LNCaP clone FGC (cell line): ENCODE measurements around the gene PTPN2.
A peak's percentile ranks its signal among the peaks of the same experiment; 100 is the strongest.
"Not testable (repeated sequence)": the region's sequence is repeated elsewhere in the genome, so short reads cannot be mapped to it uniquely, and the experiment has no call there.

Experiments
- DNase-seq: peaks from one replicate; pipeline ENCODE4 v3.0.0-alpha.2; 2011; ENCODE audit warnings: low read depth
- H3K4me3 ChIP-seq: 2 replicates; pipeline ENCODE4 v1.5.1; 2011; ENCODE audit warnings: mild to moderate bottlenecking, low read depth, low read length, control low read depth
- CTCF ChIP-seq: IDR thresholded peaks from 2 replicates; pipeline ENCODE4 v1.5.1; 2012; ENCODE audit warnings: mild to moderate bottlenecking; ENCODE audit not compliant: control insufficient read depth, insufficient read depth; ENCODE audit errors: extremely low read depth

Gene PTPN2

DNA sequence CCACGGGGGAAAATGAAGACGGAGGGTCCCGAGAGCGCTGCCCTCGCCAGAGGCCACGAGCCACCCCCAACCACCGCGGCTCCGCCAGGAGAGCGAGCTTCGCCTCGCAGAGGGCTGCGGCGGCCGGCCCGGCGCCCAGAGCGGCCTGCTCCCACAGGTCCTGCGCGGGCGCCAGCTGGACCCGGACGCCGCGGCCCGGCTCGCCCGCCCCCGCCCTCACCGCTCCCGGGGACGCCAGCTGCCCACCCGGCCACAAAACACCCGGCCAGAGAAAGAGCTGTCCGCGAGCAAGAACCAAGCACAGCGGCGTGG, 709 bp downstream of the PTPN2 start:
- DNase-seq, result no peak
- TF ChIP-seq CTCF, result no peak
- peak overlapping the region; percentile 85 for H3K4me3 ChIP-seq

DNA sequence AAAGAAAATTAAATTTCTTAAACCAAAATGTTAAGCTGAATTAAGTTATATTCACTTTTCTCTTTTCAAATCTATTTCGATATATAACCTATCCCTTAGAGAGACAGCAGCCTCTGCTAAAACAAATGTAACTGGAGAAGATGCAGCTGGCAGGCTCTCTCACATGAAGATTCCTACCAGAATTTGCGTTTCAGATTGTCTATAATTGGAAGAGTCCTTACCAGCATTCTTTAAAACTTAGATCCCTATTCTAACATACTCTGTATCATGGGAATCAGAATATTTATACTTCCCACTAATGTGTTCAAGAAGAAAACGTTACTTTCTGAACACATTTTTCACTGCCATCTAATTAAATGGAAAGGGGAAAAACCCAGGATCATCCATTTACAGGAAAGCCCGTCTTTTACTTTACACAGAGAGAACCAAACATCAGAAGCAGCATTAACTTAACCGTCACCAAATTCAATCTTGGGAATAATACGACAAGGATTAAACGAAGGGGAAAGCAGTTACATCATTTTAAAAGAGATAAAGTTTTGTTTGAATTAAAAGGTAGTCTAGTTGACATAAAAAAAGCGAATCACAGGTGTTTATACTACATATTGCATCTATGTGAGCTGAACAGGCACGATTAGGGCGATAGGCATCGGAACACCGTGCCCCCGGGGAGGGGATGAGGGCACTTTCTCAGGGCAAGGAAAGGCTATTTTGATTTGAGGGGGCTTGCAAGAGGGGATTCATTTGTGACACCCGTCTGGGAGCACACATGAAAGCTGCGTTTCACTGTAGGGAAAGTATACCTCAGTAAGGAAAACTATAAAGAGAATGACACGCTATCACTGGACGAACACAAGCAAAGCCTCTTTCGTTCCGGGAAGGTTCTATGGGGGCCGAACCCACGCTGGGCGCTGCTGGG, 1.3 kb downstream of the PTPN2 start:
- peak overlapping the region; percentile 85 for H3K4me3 ChIP-seq
- no peak for DNase-seq
- TF ChIP-seq CTCF, result no peak

DNA sequence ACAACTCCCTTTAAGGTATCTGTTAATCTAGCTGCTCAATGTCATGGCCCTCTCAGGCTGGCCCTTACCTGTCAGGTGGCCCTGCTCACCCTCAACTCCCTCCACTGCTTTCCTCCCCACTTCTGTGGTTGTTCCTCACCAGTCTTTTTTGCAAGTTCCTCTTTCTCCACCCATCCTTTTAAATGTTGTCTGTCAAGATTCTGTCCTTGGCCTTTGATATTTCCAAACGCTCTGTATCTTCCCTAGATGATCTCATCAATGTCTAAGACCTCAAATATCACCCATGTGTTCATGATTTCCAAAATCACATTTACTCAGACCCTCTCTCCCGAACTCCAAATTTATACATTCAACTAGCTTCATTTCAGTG, 3.5 kb downstream of the PTPN2 start:
- DNase-seq, result no peak
- no peak overlapping the region for H3K4me3 ChIP-seq
- TF ChIP-seq CTCF, result no peak

- no peak overlapping the region for H3K4me3 ChIP-seq
- no peak for DNase-seq
Observed at GRCh38 chr18:12879840-12880540, 4.0 kb downstream of the PTPN2 start.

GRCh38 chr18:12874992-12875391, 9.0 kb downstream of the PTPN2 start:
- H3K4me3 ChIP-seq, DNase-seq: not testable (repeated sequence)

More at GRCh38 chr18:12879840-12880540, 4.0 kb downstream of the PTPN2 start:
- no peak for TF ChIP-seq CTCF

DNA sequence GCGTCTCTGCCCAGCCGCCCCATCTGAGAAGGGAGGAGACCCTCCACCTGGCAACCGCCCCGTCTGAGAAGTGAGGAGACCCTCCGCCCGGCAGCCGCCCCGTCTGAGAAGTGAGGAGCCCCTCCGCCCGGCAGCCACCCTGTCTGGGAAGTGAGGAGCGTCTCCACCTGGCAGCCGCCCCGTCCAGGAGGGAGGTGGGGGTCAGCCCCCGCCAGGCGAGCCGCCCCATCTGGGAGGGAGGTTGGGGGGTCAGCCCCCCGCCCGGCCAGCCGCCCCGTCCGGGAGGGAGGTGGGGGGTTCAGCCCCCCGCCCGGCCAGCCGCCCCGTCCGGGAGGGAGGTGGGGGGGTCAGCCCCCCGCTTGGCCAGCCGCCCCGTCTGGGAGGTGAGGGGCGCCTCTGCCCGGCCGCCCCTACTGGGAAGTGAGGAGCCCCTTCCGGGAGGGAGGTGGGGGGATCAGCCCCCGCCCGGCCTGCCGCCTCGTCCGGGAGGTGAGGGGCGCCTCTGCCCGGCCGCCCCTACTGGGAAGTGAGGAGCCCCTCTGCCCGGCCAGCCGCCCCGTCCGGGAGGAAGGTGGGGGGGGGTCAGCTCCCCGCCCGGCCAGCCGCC, 10.0 kb downstream of the PTPN2 start:
- not testable (repeated sequence) for H3K4me3 ChIP-seq

DNA sequence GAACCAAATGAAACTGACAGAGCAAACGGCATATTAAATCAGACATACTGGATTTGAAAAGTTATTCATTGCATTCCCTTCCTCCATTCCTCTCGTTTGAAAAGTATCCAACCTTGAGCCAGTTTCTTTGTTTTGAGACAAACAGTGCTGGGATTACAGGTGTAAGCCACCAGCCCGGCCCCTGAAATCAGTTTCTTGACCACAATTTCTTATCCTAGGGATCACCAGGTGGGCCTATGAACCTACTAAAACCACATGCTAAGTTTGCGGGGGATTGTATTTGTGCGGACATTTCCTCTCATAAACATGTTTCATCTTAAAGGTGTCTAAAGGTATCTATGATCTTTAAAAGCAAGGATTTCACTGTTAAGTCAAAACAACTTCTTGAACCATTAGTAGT, 11.6 kb downstream of the PTPN2 start:
- DNase-seq, result no peak
- no peak for TF ChIP-seq CTCF
- H3K4me3 ChIP-seq, result no peak overlapping the region

More for the DNA sequence above, 10.0 kb downstream of the PTPN2 start:
- DNase-seq, result not testable (repeated sequence)
